GM18502 (cell line): Measurements from ENCODE around the gene LRRC71.

ENCODE experiments used
- ATAC-seq: cut with Tn5 transposase; IDR thresholded peaks from one replicate; pipeline ENCODE4 v1.9.1; 2021; ENCODE audit warnings: mild to moderate bottlenecking; ENCODE audit not compliant: unreplicated experiment, poor library complexity

The LRRC71 gene

DNA sequence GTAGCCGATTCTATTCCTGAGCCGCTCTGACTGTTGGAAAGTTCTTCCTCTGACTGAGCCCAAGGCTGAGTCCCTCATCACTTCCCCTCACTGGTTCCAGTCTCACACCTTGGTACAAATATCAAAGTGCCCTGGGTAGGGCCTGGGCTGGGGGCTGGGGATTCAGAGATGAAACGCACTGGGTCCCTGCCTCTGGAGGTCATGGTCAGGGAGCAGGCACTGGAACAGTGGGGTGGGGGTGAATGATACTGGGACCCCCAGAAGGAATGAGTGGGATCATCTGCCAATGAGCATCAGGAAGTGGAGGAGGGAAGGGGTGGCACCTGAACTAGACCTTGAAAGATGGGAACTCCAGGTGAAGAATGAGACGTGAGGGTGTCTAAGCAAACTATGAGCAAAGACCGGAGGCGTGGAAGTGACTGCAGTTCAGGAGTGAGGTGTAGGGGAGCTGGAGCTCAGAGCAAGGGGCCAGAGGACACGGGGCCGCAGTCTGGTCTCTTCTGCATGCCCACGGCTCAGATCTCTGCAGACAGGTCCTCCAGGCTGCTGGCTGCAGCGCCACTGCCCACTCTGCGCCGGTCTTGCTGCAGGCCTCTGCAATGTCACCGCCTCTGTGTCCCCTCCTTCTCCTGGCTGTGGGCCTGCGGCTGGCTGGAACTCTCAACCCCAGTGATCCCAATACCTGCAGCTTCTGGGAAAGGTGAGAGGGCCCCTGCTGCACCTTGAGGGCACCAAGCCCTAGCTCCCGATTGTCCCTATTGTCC is 16.9 kb upstream of the LRRC71 start:
- ATAC-seq: no peak

DNA sequence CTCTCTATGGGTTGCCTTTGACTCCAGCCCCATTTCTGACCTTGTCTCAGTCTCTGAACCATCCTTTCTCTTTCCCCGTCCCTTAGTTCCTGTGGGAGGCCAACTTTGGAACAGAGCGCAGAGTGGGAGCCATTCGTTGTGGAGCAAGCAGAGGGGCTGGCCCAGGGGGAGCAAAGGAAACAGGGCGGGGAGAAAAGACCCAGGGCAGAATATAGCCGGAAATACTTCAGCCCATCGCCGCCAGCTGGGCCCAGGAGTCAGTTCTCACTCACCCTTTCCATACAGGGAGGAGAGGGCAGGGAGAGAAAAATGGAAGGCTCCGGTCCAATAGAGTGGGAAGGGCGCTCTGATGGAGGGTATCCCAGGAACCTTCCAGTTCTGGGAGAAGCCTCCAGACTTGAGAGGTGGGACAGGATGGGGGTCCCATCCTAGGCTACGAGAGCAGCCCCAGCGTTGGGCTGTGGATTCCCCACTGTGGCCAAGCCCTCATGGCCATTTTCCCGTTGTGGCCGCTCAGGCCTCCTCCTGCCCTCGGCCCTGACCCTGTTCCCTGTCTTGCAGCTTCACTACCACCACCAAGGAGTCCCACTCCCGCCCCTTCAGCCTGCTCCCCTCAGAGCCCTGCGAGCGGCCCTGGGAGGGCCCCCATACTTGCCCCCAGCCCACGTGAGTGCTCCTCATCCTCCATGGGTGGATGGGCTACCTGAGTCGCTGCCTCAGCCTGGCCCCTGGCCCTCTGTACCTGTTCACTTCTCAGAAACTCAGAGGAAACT is 16.1 kb upstream of the LRRC71 start:
- no peak for ATAC-seq

DNA sequence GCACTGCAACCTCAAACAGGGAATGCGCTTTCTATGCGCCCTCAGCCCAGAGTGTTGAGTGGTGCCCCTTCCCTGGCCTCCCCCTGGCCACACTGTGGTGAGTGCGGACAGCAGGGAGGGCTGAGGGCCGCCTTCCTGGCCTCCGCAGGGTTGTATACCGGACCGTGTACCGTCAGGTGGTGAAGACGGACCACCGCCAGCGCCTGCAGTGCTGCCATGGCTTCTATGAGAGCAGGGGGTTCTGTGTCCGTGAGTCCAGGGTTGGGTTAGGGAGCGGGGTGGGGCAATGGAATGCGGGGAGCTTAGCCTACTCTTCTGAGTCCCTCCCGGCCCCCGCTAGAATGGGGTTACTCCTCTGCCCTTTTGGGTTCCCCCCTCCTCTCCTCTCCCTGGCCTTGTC is 15.3 kb upstream of the LRRC71 start:
- ATAC-seq: no peak

DNA sequence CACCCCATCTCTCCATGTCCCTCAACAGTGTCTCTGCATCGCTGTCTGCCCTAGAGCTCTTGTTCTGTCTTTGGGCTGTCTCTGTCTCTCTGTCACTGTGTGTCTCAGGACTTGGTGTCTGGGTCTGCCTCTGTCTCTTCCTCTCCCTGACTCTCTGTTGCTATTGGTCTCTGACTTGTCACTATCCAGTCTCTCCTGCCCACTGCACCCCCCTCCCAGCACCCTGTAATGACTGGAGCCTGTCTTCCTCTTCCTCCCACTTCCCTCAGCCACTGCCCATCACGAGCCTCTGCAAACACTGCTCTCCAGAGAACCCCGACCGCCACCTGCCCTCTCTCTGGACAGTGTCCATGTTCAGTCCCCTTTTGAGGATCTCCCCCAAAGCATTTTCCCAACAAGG is 14.8 kb upstream of the LRRC71 start:
- no peak for ATAC-seq

DNA sequence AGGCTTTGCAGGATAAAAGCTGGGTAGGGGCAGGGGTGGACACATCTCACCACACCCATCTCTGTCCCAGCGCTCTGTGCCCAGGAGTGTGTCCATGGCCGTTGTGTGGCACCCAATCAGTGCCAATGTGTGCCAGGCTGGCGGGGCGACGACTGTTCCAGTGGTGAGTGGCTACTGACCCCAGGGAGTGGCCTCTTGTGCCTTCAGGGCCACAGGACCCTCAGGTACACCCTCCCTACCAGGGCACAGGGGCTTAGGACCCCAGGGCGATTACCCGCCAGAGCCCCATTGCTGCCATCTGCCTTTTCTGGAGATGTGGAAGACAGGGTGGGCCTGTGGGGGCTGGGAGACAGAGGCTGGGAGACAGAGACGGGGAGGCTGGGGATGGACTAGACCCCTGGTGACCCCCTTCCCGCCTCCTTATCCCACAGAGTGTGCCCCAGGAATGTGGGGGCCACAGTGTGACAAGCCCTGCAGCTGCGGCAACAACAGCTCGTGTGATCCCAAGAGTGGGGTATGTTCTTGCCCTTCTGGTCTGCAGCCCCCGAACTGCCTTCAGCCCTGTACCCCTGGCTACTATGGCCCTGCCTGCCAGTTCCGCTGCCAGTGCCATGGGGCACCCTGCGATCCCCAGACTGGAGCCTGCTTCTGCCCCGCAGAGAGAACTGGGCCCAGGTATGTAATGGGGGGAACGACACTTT is 14.1 kb upstream of the LRRC71 start:
- no peak for ATAC-seq

DNA sequence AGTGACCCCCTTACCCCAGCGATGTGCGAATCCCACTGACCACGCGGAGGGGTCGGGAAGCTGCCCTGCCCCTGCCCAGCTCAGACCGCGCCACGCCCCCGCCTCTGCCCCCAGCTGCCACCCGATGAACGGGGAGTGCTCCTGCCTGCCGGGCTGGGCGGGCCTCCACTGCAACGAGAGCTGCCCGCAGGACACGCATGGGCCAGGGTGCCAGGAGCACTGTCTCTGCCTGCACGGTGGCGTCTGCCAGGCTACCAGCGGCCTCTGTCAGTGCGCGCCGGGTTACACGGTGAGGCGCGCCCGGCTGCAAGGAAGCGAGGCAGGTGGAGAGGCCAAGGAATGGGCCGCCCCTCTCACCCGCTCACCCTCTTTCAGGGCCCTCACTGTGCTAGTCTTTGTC is 11.9 kb upstream of the LRRC71 start:
- no peak for ATAC-seq

GRCh38 chr1:156908955-156909354 is 11.5 kb upstream of the LRRC71 start:
- ATAC-seq: no peak

DNA sequence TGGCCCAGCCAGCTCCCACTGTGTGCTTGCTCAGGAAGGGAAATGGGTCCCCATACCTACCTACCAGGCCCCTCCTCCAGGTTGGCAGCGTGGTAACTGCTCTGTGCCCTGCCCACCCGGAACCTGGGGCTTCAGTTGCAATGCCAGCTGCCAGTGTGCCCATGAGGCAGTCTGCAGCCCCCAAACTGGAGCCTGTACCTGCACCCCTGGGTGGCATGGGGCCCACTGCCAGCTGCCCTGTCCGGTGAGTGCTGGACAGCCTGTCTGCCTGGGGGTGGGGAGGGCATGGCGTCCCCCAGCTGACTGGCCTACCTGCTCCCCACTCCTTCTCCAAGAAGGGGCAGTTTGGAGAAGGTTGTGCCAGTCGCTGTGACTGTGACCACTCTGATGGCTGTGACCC is 10.8 kb upstream of the LRRC71 start:
- no peak for ATAC-seq

GRCh38 chr1:156910309-156910782 is 10.1 kb upstream of the LRRC71 start:
- ATAC-seq: no peak

DNA sequence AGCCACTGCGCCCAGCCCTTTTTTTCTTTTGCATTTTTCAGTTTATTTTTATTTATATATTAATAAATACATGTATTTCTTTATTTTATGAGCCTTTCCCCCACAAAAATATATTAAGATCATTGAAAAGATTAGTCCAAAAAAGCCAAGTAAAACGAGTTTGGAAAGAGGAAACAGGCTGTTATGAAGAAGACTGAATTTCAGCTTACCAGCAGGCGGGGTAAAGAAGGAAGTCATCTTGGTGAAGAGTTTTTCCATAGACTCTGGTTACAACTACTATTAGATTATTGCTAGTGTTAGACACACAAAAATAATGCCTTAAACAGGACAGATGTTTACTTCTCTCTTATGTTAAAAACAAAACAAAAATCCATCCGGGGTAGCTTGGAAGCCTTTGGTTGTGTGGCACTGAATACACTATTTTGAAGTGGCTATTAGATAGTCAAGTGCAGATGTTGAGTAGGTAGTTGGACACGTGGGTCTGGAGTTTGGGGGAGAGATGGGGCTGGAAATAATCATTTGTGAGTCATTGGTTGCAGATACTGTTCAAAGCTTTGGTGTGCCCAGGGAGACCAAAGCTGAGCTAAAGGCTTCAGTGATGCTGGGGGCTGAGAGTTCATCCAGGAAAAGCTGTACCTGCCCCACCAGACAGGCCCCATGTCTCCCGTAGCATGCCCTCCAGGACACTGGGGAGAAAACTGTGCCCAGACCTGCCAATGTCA is 8.7 kb upstream of the LRRC71 start:
- no peak for ATAC-seq

GRCh38 chr1:156912310-156912709 is 8.1 kb upstream of the LRRC71 start:
- no peak for ATAC-seq

- no peak for ATAC-seq
Measured at GRCh38 chr1:156912861-156913808, 7.3 kb upstream of the LRRC71 start.

GRCh38 chr1:156913809-156914387 is 6.5 kb upstream of the LRRC71 start:
- no peak for ATAC-seq

GRCh38 chr1:156914440-156914856 is 6.0 kb upstream of the LRRC71 start:
- ATAC-seq: no peak

GRCh38 chr1:156921053-156921529 is 659 bp downstream of the LRRC71 start:
- ATAC-seq: no peak

DNA sequence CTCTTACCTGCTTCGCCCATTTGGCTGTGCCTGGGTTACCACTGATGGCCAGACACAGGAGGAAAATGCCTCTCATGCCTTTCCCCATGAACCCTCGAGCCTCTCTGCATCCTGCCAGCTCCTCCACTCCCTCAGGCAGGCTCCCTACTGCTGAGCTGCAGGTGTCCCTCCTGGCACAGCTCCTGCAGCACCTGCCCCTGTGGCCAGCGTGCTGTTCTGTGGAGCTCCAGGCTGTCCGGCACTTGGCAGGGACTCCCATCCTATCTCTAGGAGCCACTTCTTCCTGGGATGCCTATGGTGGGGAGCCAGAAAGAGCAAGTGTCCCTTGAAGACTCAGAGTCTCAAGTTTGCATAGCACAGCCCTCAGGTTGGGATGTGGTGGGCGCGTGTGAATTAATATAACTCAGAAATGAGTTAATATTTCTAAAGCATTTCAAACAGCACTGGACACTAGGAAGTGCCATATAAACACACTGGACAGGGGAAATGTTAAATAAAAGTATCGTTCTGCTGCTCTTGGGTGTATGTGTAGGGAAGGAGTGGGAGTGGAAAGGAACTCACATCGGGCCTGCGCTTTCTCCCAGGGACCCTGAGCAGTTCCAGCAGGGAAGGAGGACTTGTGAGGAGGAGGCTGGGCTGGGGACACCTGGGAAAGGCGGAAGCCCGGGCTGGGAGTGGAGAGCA is 2.7 kb downstream of the LRRC71 start:
- ATAC-seq: no peak

DNA sequence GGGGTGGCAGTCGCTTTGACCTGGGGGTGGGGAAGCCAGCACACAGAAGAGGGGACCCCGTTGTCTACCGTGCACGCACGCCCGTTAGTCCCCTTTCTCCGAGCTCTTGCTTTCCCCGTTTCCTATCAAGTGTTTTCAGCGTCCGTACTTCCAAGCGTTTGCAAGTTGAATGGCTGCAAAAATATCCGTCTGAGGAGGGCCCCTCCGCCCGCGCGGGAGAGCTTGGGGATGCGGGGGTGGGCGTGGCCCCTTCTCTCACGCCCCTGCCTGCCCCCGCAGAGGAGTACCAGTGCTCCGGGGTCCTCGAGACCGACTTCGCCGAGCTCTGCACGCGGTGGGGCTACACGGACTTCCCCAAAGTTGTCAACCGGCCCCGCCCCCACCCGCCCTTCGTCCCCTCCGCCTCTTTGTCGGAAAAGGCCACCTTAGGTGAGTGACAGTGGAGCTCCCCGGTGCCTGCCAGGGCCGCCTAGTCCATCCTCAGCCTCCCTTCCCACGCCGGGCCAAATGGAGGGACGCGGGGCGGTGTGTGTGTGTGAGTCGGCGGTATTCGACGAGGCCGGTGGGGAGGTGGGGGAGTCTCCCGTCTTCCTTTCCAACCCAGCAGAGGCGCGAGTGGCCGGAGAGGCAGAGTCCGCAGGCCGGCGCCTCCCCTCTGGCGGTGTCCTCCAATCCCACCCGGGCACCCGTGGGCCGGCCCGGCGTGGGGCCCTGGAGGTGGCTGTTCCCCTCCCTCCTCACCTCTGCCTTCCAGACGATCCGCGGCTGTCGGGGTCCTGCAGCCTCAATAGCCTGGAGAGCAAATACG is 3.4 kb downstream of the LRRC71 start:
- no peak for ATAC-seq
